ENCODE results near the gene OR51I2.

DNA sequence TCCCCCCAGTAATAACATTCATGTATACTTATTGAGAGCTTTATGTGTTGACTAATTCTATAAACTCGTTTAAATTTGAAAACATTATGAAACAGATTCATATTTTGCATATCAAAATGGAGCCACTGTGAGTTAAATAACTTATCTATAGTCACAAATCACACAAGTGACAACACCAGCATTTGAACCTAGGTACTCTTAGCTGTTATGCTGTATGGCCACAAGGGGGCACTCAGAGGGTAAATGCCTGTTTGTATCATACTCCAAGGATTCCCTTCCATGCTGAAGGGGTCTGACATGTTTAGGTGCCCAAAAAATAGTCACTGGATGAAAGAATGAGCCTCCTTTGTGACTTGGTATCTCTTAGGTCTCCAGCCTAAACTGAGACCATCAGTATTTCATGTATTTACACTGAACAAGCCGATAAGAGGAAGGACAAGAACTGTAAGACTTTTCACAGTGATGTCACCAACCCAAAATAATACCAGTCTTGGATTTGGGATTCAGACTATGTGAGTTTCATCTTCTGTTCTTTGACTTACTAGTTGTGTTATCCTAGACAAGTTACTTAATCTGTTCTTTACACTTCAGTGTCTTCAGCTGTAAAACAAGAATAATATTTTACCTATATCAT, 27.2 kb downstream of the OR51I2 start:
- TF ChIP-seq, protein P1, sequence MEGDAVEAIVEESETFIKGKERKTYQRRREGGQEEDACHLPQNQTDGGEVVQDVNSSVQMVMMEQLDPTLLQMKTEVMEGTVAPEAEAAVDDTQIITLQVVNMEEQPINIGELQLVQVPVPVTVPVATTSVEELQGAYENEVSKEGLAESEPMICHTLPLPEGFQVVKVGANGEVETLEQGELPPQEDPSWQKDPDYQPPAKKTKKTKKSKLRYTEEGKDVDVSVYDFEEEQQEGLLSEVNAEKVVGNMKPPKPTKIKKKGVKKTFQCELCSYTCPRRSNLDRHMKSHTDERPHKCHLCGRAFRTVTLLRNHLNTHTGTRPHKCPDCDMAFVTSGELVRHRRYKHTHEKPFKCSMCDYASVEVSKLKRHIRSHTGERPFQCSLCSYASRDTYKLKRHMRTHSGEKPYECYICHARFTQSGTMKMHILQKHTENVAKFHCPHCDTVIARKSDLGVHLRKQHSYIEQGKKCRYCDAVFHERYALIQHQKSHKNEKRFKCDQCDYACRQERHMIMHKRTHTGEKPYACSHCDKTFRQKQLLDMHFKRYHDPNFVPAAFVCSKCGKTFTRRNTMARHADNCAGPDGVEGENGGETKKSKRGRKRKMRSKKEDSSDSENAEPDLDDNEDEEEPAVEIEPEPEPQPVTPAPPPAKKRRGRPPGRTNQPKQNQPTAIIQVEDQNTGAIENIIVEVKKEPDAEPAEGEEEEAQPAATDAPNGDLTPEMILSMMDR (IDR thresholded peaks at IDR 0.05), result peak; percentile 47 to 88 (median 61)
- no peak for TF ChIP-seq POLR2A (IDR thresholded peaks at IDR 0.05)
